ENCODE results near the gene LCN2.
"Not testable (repeated sequence)": the region's sequence is repeated elsewhere in the genome, so short reads cannot be mapped to it uniquely, and the experiment has no call there.

The LCN2 gene

GRCh38 chr9:128149001-128149701 is at the start of gene LCN2:
Gene LCN2, plus strand, starts transcription at chr9:128149453. Its CDS starts 73 bp downstream, at chr9:128149526.
- DNase-seq (ENCODE audit: low read depth in 2 of 2), result no peak

- DNase-seq (ENCODE audit: low read depth in 2 of 2), result no peak
Measured at GRCh38 chr9:128099932-128100491, 49.2 kb upstream of the LCN2 start.

- no peak for DNase-seq (ENCODE audit: low read depth in 2 of 2)
Measured at GRCh38 chr9:128100581-128100980, 48.7 kb upstream of the LCN2 start.

GRCh38 chr9:128101231-128101661 is 48.0 kb upstream of the LCN2 start:
- no peak for DNase-seq (ENCODE audit: low read depth in 2 of 2)

GRCh38 chr9:128101690-128102089 is 47.6 kb upstream of the LCN2 start:
- no peak for DNase-seq (ENCODE audit: low read depth in 2 of 2)

- DNase-seq (ENCODE audit: low read depth in 2 of 2), result no peak
Measured at GRCh38 chr9:128102196-128102595, 47.1 kb upstream of the LCN2 start.

- DNase-seq (ENCODE audit: low read depth in 2 of 2), result no peak
Measured at GRCh38 chr9:128102861-128103588, 46.2 kb upstream of the LCN2 start.

- no peak for DNase-seq (ENCODE audit: low read depth in 2 of 2)
Measured at GRCh38 chr9:128103589-128103962, 45.7 kb upstream of the LCN2 start.

GRCh38 chr9:128104171-128104618 is 45.1 kb upstream of the LCN2 start:
- DNase-seq (ENCODE audit: low read depth in 2 of 2), result no peak

- no peak for DNase-seq (ENCODE audit: low read depth in 2 of 2)
Measured at GRCh38 chr9:128105538-128106175, 43.6 kb upstream of the LCN2 start.

- no peak for DNase-seq (ENCODE audit: low read depth in 2 of 2)
Measured at GRCh38 chr9:128106181-128106939, 42.9 kb upstream of the LCN2 start.

GRCh38 chr9:128106940-128107467 is 42.2 kb upstream of the LCN2 start:
- DNase-seq (ENCODE audit: low read depth in 2 of 2), result no peak

- DNase-seq (ENCODE audit: low read depth in 2 of 2), result no peak
Measured at GRCh38 chr9:128107468-128108268, 41.6 kb upstream of the LCN2 start.

GRCh38 chr9:128108269-128109049 is 40.8 kb upstream of the LCN2 start:
- no peak for DNase-seq (ENCODE audit: low read depth in 2 of 2)

- DNase-seq (ENCODE audit: low read depth in 2 of 2), result no peak
Measured at GRCh38 chr9:128109050-128109709, 40.1 kb upstream of the LCN2 start.

- not testable (repeated sequence) for DNase-seq (ENCODE audit: low read depth in 2 of 2)
Measured at GRCh38 chr9:128111726-128112125, 37.5 kb upstream of the LCN2 start.

- DNase-seq (ENCODE audit: low read depth in 2 of 2), result no peak
Measured at GRCh38 chr9:128113526-128114325, 35.5 kb upstream of the LCN2 start.

Measured in stimulated activated CD8-positive, alpha-beta memory T cell treated with anti-CD3 and anti-CD28 coated beads, Interleukin-15, amount 100 ng/mL, for 4 hours (primary cell).